DMS53 treated with DMSO at 0.1 percent for 48 hours (cell line): ENCODE results near the gene RPTOR.
A peak's percentile ranks its signal among the peaks of the same experiment; 100 is the strongest.
"Not testable (repeated sequence)": the region's sequence is repeated elsewhere in the genome, so short reads cannot be mapped to it uniquely, and the experiment has no call there.

Experiments
- DNase-seq: peaks from one replicate; lab custom pipeline; 2025; ENCODE audit not compliant: unreplicated experiment; lab: John Stamatoyannopoulos, UW

Gene RPTOR

DNA sequence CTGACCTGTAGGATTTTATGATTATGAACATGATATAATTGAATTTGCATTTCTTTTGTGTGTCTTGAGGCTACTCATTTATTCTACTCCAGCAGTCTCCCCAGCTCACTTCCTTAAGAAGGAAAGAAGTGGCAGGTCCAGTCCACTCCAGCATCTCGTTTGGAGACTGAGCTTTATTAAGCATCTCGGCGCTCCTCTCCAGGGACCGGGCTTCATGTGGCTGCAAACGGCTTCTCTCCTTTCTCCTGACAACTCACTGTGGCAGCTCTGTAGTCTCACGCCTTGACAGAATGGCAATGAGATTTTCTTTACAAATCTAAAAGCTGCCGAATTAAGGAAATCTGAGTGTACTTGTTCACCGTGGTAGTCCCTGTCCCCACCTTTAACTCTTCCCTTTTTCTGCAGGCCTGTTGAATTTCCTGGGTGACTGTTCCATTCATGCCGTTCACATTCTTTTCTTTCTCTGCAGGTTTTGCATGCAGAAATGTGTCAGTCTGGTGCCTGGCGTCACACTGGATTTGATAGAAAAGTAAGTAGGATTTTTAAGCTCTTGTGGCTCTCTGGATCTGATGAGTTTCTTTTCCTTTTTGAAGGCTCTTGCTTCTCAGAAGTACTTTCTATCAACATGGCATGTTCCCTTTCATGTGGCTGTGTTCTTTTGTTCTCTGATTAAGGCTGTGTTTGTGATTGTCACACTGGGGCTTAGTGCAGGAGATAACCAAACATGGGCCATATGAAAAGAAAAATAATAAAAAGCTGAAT is 246.5 kb downstream of the RPTOR start:
- DNase-seq = peak; percentile 57

DNA sequence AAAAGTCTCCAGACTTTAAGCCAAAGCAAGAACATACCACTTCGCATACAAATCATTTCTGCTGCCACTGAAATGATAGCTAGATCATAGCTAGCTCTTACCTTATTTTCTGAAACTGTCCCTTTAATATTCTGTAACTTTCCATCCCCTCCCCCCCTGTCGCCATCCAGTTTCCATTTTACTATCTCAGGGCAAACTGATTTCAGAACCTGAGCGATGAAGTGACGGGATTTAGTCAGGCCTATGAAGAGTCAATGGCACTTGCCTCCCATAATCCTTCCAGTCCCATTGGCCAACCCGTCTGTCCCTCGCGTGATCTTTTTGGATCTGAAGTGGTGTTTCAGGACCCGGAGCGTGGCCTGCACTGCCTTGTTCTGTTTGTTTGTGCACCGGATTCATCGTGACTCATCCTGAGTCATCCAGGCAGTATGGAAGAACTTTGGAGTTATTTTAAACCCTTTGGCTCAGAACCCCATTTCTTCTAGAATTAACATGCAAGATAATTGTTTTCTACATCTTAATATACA is 247.2 kb downstream of the RPTOR start:
- peak; percentile 96 for DNase-seq

DNA sequence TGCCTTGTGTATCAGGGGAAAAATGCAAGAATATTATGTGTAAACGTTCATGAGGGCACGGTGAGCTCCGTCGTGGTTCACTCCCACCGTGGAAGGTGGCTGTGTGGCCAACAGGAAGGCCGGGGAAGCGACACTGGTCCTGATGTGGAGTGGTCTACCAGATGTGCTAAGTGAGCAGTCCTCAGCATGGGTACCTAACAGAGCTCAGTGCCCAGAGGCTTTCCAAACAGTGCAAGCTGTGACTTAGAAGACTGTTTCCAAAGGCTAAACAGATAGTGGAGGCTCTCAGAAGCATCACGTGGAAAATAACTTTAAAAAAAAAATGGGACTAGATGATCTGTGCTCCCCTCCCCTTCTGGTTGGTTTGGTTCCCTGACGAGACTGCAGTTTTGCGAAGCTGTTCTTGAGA is 247.7 kb downstream of the RPTOR start:
- DNase-seq = no peak

DNA sequence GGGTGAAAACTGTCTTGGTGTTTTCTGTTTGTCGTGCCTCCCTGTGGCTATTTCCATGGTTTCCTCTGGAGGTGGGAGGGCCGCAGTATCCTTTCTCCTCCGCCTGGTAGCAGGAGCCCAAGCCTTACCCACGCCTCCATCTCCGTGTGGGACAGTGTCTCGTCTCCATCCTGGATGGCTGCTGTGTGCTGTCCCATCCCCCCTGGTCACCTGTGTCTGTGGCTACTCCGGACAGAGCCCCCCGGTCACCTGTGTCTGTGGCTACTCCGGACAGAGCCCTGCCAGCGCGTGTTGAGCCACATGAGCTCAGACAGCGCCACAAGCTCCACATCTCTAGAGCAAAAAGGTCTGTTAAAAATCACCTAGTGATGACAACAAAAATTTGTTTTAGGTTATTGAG is 248.8 kb downstream of the RPTOR start:
- no peak for DNase-seq

DNA sequence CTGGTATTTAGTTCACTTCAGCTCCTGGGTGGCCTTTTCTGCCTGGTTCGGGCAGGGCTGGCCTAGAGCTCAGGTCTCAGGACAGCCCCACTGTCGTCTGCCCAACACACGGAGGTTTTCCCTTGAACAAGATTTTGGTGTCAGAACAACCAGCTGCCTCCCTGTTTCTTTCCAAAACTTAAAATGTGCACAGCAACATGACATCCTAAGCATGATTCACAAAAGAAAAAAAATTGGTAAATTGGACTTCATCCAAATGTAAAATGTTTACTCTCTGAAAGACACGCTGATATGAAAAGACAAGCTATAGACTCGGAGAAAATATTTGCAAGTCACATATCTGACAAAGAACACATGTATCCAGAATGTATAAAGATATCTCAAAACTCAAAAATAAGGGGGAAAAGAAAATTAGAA is 249.2 kb downstream of the RPTOR start:
- no peak for DNase-seq

DNA sequence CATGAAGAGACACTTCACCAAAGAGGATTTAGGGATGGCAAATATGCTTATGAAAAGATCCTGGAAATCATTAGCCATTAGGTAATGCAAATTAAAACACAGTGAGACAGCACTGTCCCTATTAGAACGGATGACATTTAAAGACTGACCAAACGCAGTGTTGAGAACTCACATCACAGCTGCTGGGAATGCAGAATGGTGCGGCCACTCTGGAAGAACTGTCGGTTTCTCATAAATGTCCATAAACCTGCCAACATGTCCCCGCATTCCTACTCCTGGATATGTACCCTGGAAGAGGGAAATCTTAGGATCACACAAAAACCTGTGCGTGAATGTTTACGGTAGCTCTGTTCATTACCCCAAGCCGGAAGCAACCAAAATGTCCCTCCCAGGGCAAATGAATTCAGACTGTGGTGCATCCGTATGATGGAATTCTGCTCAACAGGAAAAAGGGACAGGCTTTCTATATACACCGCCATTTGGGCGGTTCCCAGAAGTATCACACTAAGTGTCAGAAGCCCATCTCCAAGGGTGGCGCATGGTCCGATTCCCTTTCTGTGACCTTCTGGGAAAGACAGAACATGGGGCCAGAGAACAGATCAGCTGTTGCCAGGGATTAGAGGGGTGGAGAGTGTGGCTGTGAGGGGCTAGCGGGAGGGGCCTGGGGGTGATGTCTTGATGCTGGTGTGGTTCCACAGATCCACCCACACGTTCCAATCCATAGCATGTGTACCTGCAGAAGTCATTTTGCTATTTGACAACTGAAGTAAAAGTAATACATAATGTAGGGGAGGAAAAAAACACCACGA is 249.8 kb downstream of the RPTOR start:
- DNase-seq = no peak

DNA sequence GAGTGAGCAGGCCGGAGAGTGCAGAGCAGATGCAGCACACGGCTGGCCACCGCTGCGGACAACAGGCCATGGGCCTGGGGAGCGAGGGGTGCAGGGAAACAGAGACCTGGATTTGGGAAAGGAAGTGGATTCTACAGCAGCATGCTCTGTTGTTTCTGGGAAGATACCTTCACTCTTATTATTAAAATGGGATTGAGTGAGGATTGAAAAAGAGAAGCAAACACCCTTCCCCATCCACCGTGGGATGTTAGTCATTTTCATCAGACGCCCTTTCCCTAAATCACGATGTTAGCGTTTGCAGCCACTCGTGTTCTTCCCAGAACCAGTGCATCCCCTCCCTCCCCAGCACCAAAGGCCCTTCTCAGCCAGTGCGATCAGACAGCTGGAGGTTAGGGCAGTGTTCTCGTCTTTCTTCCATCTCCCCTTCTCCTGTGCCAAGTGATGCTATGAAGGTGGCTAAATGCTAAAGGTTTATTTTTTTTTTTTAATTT is 250.5 kb downstream of the RPTOR start:
- DNase-seq = no peak

DNA sequence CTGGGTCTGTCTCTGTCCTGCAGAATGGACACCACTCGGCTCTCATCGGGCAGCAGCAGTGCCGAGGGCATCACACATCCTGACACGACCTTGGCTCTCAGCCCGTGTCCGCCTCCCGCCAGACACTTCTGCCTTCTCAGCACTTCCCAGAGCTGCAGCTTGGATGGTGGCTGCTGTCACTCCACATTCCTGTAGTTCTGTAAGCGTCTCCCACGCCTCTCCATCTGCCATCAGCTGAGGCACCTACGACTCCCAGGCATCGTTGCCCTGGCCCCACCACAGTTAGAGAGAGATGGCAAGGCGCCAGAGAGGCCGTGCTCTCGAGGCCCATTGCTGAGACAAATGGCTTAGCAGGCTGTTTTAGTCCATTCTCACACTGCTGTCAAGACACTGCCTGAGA is 251.1 kb downstream of the RPTOR start:
- no peak for DNase-seq

DNA sequence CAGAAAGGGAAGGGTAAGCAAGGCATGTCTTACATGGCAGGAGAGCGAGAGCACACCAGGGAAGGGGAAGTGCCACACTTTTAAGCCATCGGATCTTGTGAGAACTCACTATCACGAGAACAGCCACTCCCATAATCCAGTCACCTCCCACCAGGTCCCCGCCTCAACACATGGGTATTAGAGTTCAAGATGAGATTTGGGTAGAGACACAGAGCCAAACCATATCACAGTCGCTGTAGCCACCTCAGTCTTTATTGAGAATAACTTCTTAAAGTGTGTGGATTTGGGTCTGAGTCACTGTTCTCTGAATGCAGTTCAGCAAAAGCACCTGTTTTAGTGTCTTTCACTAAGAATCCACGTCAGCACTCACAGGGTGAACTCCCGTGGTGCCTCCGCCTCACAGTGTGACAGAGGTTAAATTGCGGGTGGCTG is 251.8 kb downstream of the RPTOR start:
- no peak for DNase-seq

DNA sequence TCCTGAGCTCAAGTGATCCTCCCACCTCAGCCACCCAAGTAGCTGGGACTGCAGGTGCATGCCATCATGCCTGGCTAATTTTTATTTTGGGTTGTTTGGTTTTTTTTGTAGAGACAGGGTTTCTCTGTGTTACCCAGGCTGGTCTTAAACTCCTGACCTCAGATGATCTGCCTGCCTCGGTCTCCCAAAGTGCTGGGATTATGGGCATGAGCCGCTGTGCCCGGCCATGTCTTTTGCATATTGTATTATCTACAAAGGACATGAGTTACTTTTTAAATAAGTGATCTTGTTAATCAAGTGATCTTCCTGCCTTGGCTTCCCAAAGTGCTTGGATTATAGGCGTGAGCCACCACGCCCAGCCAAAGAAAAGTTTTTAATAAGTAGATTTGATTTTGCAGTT is 252.6 kb downstream of the RPTOR start:
- DNase-seq = not testable (repeated sequence)

DNA sequence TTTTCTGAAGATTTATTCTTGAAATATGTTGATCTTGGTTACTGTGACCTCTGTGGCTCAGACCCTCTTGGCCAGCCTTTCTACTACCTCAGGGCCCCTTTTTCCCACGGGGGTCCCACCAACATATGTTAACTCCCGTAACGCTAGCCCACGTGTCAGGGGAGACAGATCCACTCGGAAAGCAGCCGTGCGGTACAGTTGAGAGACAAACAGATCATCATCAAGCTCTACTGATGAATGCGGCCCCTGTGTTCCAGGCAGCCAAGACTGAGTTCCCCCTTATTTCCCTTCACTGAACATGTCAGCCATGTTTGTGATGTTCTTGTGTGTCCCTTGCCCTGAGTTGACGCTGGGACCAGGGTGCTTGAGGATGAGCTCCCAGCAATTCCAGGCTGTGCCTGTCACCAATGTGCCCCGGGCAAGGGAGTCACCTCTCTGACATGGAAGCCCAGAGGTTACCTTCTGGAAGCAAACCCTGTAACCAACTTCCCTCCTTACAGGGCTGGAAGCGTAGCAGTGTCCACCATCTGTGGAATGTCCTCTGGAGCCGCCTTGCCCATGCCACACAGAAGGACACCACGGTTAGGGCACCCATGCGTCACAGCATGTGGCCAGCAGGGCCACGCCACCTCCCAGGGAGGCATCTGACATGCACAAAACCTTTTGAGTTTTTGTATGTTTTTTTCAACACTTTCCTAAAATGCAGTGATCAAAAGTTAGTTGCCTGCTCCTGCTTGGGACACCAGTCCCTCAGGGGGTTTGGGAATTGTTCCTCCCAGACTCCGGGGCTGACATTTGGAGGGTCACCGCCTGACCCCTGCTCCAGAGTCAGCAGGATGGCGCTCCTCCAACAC is 253.3 kb downstream of the RPTOR start:
- no peak for DNase-seq

DNA sequence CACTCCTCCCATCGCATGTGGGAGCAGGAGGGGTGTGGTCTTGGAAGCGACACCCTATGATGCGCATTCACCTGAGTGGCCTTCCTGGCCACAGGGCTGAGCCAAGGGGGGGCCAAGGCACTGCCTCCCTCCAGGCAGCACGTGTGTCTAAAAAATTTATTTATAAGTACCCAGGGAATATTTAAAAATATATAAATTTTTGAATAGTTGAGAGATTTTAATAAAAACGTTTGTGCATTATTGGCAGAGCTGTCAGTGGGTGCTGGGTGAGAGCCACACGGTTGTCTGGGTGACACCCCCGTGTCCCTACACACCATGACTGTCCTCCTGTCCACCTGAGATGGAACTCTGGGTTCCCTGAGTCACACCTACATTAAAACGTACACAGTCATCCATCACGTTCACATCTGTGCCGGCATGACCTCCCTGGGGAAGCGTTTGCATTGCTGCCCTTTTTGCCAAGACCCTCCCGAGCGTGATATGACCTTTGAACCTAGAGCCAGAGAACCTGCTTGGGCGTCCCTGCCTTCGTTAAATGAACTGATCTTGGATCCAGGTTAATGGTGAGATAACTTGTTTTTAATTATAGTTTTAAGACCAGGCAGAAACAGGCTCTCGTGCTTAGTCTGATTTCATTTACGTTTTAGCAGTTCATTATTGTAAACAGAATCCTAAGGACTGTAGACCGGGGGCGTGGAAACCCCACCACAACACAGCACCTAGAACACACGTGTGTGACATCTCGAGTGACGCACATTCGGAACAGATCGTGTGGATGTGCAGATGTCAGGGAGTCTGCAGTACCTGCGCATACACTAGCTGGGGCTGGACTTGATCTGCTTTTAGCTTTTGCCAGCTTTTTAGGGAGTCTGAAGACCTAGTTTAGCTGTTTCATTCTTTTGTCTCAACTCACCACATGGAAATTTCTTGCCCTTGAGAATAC is 254.2 kb downstream of the RPTOR start:
- DNase-seq = no peak

DNA sequence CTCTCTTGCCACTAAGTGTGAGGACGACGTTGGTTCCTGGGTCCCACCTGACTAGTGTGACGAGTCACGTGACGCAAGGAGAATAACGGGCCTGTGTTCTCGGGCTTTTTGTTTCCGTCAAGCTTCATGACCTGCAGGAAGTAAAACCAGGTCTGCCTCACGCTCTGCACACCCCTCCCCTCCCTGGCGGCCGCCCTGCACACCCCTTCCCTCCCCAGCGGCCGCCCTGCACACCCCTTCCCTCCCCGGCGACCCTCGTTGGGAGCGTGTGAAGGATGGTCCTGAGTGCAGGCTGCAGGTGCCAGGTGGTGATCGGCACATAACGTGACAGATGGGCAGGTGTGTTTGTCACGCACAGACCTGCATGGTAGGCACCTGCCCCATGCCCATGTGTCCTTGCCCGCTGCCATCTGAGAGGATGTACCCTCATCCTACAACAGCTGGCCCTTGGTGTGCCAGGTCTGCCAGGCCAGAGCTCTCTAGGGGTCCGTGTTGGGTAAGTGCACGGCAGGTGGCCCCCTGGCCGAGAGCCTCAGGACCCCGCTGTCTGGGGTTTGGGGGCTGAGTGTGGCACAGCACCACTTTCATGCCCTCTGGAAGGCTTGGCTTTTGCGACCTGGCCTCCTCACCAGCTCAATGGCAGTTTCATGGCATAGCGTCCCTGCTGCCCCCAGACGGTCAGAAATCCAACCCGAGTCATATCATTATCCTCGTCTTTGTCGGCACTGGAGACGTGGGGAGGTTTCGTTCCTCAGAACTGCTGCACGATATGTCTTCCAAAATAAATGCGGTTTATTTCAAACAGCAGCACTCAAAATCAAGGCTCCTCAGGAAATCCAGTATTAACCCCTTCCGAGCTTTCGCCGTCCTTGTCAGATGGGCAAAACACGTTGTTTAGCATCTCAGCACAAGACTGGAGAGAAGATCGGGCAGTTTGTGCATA is 255.2 kb downstream of the RPTOR start:
- no peak for DNase-seq

DNA sequence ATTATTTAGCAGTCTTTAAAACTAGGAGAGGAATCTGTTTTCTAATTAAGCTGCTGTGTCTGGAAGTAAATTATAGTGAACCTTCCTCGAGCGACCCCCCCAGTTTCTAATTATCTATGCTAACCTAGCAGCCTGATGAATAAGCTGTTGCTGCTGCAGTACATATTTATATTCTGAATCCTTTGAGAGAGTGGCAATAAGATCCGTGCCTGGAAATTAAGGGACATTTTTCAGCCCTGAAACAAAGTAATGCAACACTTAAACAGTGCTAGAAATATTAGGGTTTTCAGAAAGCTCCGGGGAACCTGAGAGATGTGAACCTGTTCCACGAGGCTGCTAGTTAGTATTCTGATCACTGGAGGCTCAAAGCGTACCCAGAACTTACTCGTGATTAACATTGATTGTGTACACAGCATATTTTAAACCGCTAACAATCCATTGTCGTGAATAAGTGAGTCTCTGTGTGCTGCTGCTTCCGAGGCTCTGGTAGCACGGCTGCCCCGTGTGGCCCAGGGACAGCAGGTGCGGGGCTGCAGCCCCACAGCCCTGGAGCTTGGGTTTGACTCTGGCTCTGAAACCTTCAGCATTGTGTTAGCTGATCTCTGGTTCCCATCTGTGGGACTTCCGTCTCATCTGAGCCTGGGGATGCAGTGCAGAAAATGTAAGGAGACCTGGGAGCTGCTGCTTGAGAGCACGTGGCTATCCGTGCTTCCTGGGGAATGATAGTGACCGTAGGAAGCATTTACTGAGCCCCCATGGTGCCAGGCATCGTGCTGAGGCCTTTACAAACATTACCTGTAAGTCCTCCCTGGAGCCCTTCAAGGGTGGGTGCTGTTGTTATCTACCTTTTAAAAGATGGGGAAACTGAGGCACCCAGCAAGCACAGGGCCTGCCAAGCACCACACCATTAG is 256.1 kb downstream of the RPTOR start:
- no peak for DNase-seq

DNA sequence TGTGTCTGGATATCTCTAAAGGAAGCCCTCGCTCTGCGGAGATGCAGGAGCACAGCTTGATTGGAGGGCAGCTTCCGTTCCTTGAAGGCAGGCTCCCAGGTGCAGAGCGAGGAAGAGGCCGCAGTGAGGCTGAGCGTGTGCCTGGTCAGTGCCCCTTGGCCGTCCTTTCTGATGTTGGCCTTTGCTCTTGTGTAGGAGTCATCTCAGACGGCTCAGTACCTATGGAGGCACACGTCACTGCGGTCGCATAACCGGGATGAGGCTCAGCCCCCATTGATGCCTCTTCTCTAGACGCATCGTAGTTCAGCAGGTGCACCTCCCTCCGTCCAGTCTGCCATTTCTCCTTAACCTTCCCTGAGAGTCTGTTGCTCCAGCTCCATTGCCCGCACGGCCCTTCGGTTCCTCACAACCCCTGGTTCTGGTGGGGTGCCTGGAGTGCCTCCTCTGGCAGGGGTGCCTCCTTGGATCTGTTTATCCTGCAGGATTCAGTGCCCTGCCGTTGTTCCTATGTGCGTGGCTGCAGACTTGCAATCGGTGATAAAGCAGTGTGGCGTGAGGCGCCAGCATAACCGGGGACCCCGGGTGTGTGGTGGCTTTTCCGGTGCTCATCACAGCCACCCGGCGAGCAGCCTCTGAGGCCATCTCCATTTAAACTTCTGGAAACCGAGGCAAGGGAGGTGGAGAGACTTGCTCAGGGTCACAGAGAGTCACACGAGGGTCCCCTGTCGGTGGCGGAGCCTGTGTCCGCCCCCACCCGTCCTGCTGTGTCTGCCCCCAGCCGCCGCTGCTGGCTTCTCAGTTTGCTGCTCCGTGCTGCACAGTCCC is 258.2 kb downstream of the RPTOR start:
- no peak for DNase-seq

DNA sequence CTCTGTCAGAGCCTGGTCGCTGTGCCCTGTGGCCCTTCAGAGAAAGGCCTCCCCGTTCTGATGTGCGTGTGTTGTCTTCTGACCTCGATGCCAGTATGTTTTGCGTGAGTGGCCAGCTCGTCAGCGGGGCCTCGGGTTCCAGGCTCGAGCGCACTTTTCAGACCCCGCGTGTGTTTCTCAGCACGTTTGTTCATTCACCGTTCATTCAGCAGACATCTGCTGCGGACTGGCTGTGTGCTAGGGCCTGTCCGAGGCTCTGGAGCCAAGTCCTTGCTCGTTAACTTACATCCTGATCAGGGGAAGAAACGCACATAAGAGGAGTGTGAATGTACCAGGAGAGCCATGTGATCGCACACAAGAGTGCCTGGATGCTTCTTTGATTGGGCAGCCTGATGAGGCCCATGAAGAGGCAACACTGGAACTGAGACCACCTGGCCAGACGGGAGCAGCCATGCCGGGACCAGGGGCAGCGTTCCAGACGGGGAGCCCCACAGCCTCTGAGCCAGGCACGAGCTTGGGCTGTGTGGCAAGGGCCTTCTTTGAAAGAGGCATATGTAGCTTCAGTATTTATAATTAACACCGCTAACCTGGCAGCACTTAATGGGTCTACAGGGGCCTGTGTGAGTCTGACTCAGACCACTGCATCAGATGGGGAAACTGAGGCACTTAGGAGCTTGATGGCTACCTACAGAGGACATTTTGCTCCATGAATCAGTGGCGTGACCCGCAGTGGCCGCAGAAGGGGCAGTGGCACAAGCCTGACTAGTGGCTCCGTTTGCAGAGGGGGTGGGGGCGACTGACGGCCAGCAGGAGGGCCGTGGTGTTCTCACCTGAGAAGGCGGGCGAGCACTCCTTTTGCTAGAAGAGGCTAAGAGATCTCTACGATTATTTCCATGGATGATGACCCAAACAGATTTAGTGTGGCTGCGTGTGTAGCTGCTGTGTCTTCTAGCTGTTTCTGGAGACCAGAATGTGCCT is 259.1 kb downstream of the RPTOR start:
- no peak for DNase-seq
